CD4-positive, alpha-beta T cell treated with Interleukin-10 for 1 hour (primary cell): Measurements from ENCODE around the gene CAPN1.
"Not testable (repeated sequence)": the region's sequence is repeated elsewhere in the genome, so short reads cannot be mapped to it uniquely, and the experiment has no call there.

Experiments
- DNase-seq: peaks from one replicate; pipeline ENCODE4 v3.0.0-alpha.2; 2020

Gene CAPN1

GRCh38 chr11:65181569-65182257 is at the start of gene CAPN1:
TSS of gene CAPN1 (plus strand) at chr11:65181928. CDS start at chr11:65182702, 774 bp downstream.
- peak; percentile 83 for DNase-seq

DNA sequence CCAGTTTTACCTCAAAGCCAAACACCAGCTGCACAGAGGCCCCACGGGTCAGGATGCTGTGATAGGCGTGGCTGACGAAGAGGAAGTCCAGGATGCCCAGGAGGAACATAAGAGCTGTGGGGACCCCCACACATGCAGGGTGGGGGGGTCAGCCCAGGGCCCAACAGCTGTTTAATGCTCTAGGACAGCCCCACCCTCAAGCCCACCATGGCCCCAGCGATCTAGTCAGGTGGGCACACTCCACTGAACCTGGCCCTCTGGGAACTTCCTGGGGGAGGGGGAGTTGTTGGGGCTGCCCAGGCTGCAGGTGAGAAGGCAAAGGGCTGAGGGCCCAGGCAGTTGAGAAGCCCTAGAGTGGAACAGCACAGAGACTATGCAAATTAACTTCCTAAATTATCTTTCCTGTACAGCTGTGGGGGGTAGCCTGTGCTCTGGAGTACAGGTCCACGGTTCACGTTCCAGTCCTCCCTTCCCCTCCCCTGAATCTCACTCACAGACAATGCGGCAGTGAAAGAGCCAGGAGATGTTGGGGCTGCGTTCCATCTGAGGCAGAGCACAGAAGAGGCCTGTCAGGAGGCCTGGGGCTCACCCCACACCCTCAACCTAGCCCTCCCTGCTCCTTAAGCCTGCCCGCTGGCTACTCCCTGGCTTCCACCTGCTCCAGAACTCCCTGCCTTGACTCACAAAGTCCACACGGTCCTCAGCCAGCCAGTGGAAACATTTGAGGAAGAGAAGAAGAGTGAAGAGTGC is 49.3 kb upstream of the CAPN1 start:
- no peak for DNase-seq

GRCh38 chr11:65132988-65133700 is 48.6 kb upstream of the CAPN1 start:
- peak; percentile 61 for DNase-seq

- no peak for DNase-seq
These were observed 48.0 kb upstream of the CAPN1 start for GRCh38 chr11:65133724-65134123.

DNA sequence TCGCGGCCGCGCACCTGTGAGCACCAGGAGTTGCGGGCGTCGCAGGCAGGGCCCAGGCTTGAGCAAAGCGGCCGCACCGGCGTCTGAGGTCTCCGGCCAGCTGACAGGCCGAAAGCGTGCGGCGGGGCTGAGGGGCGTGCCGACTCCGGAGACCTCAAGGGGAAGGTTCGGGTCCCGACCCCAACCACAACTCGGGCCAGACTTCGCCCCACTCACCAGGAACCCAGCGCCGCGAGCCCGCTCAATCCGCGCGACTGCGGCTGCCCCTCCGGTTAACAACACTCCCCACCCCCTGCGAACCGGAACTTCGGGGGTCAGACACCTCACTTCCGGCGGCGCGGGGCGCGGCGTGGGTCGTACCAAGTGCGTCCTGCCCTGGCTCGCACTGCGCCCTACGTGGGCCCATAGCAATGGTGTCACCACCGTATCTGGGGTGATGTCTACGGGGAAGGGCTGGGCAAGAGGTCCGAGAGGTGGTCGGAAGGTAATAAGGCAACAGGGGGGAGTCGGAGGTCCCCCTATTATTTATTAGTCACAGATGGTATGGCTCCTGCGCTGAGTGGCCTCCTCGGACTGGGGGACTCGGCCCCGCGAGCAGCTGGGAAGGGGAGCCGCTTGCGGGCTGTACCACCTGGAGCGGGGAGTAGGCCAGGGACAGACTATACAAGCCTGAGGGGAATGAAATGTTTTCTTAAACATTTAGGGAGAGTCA is 47.3 kb upstream of the CAPN1 start, which contains the start of gene SYVN1:
Gene SYVN1, minus strand, starts transcription at position 280 of the 712 bp plus-strand sequence. CDS start 918 bp downstream, outside the sequence.
- DNase-seq: peak; percentile 93

GRCh38 chr11:65134952-65135632 is 46.6 kb upstream of the CAPN1 start:
- DNase-seq: peak; percentile 94

DNA sequence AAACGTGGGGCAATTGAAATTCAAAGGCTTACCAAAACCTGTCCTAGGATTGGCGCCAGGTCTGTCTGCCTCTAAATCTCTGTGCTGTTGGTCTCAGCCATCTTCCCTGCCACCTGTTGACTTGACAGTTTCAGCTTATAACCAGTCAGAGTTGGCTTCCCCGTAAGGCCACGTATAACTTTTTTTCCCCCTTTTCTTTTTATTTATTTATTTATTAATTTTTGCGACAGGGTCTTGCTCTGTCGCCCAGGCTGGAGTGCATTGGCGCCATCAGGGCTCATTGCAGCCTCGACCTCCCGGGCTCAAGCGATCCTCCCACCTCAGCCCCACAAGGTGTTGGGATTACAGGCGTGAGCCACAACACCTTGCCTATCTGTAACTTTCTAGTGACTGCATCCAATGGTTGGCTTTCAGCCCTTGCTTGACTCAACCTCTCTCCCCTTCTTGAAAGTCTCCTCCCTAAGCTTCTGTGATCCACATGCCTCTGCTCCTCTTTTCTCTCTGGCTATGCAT is 46.0 kb upstream of the CAPN1 start:
- no peak for DNase-seq

DNA sequence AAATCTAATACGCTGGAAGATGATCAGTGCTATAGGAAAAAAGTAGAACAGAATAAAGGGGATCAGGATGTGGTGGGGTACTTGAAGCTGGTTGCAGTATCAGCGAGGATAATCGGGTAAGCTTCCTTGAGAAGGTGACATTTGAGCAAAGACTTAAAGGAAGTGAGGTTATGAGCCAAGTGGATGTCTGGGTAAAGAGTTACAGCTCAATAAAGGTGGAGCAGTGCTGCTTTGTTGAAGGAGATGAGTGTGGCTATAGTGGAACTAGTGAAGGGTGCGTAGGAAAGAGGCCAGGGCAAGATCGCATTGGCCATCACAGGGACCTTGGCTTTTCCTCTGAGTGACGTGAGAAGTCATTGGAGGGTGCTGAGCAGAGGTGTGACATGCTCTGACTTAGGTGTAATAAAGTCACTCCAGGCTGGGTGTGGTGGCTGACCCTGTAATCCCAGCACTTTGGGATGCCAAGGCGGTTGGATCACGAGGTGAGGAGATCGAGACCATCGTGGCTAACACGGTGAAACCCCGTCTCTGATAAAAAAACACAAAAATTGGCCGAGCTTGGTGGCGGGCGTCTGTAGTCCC is 45.1 kb upstream of the CAPN1 start:
- DNase-seq: no peak

GRCh38 chr11:65141896-65142494 is 39.7 kb upstream of the CAPN1 start:
- DNase-seq: no peak

- no peak for DNase-seq
These were observed 34.2 kb upstream of the CAPN1 start for GRCh38 chr11:65147352-65148075.

DNA sequence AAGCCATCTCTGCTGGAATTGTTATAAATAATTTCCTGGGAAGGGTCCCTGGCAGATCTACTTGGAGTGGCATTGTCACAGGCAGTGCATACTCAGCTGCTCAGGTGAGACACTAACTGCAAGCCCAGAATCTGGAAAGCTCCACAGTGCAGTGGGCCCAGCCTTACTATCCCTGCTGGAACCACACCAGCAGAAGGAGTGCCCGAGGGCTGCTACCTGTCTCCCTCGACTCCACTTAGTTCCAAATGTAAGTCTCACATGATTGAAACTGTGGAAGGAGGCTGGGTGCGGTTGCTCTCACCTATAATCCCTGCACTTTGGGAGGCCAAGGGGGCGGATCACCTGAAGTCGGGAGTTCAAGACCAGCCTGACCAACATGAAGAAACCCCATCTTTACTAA is 33.1 kb upstream of the CAPN1 start:
- no peak for DNase-seq

DNA sequence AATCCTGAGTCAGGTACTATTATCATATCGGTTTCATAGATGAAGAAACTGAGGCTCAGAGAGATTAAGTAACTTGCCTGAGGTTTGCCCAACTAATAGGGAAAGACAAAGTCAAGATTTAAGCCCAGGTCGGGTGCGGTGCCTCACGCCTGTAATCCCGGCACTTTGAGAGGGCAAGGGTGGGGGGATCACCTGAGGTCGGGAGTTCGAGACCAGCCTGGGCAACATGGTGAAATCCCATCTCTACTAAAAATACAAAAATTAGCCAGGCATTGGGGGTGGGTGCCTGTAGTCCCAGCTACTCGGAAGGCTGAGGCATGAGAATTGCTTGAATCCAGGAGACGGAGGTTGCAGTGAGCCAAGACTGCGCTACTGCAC is 31.6 kb upstream of the CAPN1 start:
- not testable (repeated sequence) for DNase-seq

GRCh38 chr11:65150509-65151299 is 31.0 kb upstream of the CAPN1 start:
- DNase-seq: peak; percentile 14

DNA sequence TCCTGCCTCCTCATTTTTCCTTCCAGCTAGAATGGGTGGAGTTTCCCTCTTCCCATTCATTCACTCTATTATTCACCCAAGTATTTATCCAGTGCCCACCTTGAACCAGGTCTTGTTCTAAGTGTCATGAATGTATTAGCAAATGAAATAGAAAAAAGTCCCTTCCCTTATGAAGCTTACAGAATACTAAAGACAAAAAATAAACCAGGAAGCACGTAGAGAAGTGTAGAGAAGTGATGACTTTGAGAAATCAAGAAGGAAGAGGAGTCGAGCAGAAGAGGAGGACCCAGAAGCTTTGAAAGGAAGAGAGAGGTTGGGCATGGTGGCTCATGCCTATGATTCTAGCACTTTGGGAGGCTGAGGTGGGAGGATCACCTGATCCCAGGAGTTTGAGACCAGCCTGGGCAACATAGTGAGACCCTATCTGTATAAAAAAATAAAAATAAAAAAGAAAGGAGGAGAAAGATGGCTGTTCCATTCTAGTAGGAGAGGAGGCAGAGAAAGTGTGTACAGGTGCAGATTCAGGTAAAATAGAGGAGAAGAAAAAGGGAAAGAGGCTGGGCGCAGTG is 30.3 kb upstream of the CAPN1 start:
- no peak for DNase-seq

DNA sequence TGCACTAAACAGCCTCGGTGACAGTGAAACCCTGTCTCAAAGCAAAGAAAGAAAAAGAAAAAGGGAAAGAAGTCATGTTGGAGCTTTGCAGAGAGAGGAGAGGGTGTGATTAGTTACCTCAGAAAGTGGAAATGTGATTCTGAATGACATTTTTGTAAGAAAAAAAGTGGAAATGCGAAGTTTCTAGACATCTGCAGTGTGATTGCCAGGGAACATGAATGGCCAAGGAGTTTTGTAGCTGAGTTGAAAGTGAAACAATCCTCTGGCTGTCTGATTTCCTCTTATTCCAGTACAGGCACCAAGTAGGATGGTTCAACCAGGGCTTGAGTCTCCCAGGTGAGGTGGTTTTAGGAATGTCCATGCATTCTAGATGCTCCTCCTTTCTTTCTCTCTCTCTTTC is 29.6 kb upstream of the CAPN1 start:
- no peak for DNase-seq

GRCh38 chr11:65156256-65156655 is 25.5 kb upstream of the CAPN1 start:
- no peak for DNase-seq

DNA sequence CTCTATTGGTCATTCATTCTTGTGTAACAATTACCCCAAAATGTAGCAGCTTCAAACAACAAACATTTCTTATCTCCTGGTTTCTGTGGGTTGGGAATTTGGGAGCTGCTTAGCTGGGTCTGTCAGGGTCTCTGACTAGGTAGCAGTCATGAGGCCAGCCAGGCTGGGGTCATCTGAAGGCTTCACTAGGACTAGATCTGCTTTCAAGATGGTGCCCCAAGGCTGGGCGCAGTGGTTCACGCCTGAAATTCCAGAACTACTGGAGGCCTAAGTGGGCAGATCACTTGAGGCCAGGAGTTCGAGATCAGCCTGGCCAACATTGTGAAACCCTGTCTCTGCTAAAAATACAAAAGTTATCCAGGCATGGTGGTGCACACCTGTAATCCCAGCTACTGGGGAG is 24.8 kb upstream of the CAPN1 start:
- no peak for DNase-seq

DNA sequence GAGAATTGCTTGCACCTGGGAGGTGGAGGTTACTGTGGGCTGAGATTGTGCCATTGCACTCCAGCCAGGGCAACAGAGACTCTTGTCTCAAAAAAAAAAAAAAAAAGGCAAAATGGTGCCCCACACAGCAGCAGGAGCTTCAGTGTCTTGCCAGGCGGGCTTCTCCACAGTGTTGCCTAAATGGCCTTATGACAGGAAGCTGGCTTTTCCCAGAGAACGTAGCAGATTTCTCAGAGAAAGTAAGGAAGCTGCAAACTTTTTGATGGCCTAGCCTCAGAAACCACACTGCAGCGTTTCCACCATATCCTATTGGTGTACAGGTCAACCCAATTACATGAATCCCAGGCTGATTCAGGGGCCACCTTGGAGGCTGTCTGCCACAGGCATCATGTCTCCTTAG is 24.4 kb upstream of the CAPN1 start:
- DNase-seq: no peak

GRCh38 chr11:65159012-65159411 is 22.7 kb upstream of the CAPN1 start:
- no peak for DNase-seq
